Measurements from ENCODE around the gene SMOC2.

DNA sequence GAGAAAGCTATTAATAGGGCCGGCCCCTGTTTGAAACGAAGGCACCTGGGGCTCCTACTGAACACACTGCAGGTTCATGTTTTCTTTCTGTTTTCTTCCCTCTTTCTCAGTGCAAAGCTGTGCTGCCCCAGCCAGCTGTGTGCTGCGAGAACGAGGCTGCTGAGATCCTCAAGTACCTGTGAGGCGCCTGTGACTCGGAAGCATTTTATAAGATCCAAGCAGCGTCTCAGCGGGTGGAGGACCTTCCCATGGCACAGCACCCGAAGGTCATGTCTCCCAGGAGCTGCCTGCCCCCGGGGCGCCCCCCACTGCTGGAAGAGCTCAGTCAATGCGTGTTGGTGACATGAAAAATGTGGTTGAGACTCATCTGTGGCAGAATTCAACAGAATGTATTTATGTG, 66.3 kb downstream of the SMOC2 start:
- TF ChIP-seq EGR1 (IDR thresholded peaks at IDR 0.05): no peak
- no peak for TF ChIP-seq FOXM1 (IDR thresholded peaks at IDR 0.05; ENCODE audit: borderline replicate concordance, low read depth)
- no peak for TF ChIP-seq EP300 (IDR thresholded peaks at IDR 0.05; ENCODE audit: borderline replicate concordance)
- no peak for TF ChIP-seq TAF1 (IDR thresholded peaks at IDR 0.05; ENCODE audit: low read depth)
- TF ChIP-seq, protein P1, sequence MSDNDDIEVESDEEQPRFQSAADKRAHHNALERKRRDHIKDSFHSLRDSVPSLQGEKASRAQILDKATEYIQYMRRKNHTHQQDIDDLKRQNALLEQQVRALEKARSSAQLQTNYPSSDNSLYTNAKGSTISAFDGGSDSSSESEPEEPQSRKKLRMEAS (IDR thresholded peaks at IDR 0.05): no peak
